Cardiac fibroblast (primary cell): Measurements from ENCODE around the gene KIF23.
A peak's percentile ranks its signal among the peaks of the same experiment; 100 is the strongest.

Source experiments
- DNase-seq, 2 donors: peaks; one replicate each; pipeline versions ENCODE4 v3.0.0 to v3.0.0-alpha.2; 2010; ENCODE audit warnings: low read depth in 2 of 2
- H3K4me3 ChIP-seq, 2 donors: replicated peaks in 1 of 2; 1 replicate in 1 of 2; 2 replicates in 1 of 2; pipeline ENCODE4 v1.5.1; 2011; ENCODE audit warnings: low read depth in 2 of 2, low read length in 2 of 2, mild to moderate bottlenecking in 2 of 2, moderate library complexity in 1 of 2
- TF ChIP-seq, protein P1 (sequence below): IDR thresholded peaks from one replicate; pipeline ENCODE4 v1.5.1; 2011; ENCODE audit warnings: low read depth, mild to moderate bottlenecking, low read length, inconsistent platforms

The KIF23 gene

GRCh38 chr15:69462493-69463181 lies 48.5 kb downstream of the KIF23 start:
- DNase-seq = peak; percentile 99
- peak overlapping the region; percentile 45 to 56 for H3K4me3 ChIP-seq
- TF ChIP-seq, protein P1, sequence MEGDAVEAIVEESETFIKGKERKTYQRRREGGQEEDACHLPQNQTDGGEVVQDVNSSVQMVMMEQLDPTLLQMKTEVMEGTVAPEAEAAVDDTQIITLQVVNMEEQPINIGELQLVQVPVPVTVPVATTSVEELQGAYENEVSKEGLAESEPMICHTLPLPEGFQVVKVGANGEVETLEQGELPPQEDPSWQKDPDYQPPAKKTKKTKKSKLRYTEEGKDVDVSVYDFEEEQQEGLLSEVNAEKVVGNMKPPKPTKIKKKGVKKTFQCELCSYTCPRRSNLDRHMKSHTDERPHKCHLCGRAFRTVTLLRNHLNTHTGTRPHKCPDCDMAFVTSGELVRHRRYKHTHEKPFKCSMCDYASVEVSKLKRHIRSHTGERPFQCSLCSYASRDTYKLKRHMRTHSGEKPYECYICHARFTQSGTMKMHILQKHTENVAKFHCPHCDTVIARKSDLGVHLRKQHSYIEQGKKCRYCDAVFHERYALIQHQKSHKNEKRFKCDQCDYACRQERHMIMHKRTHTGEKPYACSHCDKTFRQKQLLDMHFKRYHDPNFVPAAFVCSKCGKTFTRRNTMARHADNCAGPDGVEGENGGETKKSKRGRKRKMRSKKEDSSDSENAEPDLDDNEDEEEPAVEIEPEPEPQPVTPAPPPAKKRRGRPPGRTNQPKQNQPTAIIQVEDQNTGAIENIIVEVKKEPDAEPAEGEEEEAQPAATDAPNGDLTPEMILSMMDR = peak; percentile 89

GRCh38 chr15:69463182-69463756 lies 49.1 kb downstream of the KIF23 start:
- peak overlapping the region; percentile 45 to 56 for H3K4me3 ChIP-seq
- no peak for DNase-seq

DNA sequence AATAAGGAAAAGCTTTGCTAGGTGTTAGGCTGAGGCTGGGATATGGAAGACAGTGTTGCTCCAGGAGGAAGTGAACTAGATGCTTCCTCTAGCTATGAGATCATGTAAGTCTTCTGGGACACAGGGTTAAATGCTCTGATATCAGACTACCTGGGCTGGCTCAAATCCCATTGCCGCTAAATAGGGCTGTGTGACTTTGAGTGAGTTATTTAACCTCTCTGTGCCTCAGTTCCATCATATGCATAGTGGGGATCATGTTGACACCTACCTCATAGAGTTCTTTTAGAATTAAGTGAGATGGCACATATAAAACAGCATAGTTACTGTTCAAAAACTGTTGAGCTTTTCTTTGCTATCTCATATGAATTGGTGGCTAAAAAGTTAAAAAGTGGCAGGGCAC lies 51.1 kb downstream of the KIF23 start:
- H3K4me3 ChIP-seq = no peak overlapping the region
- TF ChIP-seq, protein P1 = no peak
- DNase-seq = no peak

More at GRCh38 chr15:69463182-69463756, 49.1 kb downstream of the KIF23 start:
- TF ChIP-seq, protein P1 = no peak

DNA sequence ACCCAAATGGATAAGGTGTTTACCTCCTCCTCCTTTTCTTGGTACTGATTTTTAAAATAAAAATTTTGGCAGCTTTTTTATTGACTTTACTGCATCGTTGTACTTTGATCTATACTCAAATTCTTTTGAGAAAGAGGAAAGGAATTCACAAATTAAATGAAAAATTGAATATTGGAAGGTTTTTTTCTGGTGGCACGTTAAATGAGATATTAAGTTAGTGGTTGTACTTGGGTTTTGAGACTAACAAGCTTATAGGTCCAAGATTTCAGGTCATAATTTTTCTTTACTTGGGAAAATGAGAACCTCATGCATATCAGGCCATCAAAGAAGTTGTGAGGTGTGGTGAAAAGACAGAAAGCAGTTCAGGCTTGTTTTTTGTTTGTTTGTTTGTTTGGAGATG lies 52.6 kb downstream of the KIF23 start:
- no peak for DNase-seq
- TF ChIP-seq, protein P1 = no peak
- no peak overlapping the region for H3K4me3 ChIP-seq

DNA sequence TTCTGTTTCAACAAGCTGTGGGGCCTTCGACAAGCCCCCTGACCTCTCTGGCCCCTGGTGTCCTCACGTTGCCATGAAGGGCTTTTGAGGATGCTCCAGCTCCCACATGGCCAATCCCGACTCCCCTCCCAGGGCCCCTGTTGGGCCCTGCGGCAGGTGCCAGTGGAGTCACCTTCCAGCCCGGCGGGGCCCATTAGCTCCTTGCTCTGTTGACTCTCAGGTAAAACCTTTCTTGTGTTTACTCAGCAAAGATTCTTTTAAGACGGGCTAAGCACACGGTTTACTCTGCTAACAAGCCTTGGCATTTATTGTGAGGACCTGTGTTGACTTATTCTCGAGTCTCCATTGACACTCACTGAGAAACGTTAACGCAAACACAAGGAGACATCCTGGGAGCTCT lies 53.5 kb downstream of the KIF23 start:
- no peak overlapping the region for H3K4me3 ChIP-seq
- TF ChIP-seq, protein P1 = no peak
- DNase-seq = no peak

DNA sequence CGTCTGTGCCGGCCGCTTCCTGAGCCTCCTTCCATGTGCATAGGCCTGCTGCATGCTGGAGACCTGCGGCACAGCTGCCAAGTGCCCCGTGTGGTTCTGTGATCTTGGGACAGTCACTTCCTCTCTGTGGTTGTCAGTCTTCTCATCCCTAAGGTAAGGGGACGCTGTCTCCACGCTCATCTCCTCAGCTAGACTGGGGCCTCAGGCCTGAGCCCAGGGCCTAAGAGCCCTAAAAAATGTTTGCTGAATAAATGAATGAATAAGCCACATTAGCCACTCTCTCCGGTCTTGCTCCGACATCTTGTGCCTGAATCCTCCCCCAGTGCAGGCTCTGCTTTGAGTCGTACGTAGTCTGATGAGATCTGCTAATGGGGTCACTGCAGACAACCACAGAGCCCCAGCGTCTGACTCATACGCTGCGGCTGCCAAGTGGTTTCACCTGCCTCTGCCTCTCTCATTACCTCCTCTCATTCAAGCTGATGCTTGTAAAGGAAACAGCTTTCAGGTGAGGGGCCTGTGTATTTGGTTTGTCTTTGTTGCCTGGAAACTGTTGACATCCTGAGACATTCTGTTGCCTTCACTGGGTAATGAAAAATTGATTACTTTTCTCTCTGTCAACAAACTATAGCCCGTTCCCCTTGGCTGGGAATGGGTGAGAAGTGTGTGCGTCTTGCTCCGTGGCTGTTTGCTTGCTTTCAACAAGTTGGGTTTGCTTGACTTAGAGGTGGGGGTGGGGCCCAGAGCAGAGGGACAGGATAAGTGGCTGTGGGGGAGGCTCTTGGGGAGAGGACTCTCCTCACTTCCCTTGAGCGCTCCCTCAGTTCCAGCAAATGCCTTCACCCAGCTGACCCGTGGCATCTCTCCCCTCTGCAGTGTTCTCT lies 54.3 kb downstream of the KIF23 start:
- DNase-seq = peak in 1 of 2 donors; percentile 43
- no peak overlapping the region for H3K4me3 ChIP-seq
- TF ChIP-seq, protein P1 = no peak
